ENCODE results near the gene THSD8.
"Not testable (repeated sequence)": the region's sequence is repeated elsewhere in the genome, so short reads cannot be mapped to it uniquely, and the experiment has no call there.

THSD8 gene

DNA sequence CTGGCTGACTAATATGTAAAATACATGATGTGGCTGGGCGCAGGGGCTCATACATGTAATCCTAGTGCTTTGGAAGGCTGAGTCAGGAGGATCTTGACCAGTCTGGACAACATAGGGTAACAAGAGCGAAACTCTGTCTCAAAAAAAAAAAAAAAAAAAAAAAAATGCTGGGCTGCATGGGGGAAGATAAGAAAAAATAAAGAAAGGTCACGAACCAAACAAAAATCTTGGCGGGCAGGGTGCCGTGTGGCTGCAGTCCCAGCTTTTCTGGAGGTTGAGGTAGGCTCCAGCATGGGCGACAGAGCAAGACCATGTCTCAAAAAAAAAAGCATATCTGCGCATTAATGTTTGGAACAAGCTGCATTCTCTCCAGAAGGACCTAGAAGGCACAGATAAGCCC, 13.2 kb downstream of the THSD8 start:
- no peak for DNase-seq (ENCODE audit: low read depth, low spot score)
- TF ChIP-seq YY1 (IDR thresholded peaks at IDR 0.05; ENCODE audit: insufficient read depth, insufficient read length) (no peak), SUZ12 (IDR thresholded peaks at IDR 0.05; ENCODE audit: extremely low read depth, insufficient read depth, insufficient read length) (no peak), ZNF274 (IDR thresholded peaks at IDR 0.05; ENCODE audit: low read depth, low read length) (no peak)
- Histone ChIP-seq H3K9me3 (ENCODE audit: insufficient read depth, low read length) (no peaks in the 10 kb centered on the region), H3K27me3 (ENCODE audit: insufficient read depth, insufficient read length) (no peaks in the 10 kb centered on the region), H3K4me1 (ENCODE audit: insufficient read depth, insufficient read length) (no peaks in the 10 kb centered on the region), H3K36me3 (ENCODE audit: insufficient read depth, insufficient read length, low read length) (peaks cover 65% of the 10 kb centered on the region), H3K4me3 (ENCODE audit: insufficient read length, low read depth) (no peak overlapping the region), H3K9ac (ENCODE audit: insufficient read length, low read depth) (no peak overlapping the region)

DNA sequence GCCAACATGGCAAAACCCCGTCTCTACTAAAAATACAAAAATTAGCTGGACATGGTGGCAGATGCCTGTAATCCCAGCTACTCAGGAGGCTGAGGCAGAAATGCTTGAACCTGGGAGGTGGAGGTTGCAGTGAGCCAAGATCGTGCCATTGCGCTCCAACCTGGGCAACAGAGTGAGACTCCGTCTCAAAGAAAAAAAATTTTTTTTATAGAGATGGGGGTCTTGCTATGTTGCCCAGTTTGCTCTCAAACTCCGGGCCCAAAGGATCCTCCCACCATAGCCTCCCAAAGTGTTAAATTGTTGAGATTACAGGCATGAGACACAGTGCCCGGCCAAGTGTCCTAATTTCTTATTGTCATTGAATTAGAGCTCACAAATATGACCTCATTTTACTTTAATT, 15.3 kb downstream of the THSD8 start:
- not testable (repeated sequence) for H3K27me3 ChIP-seq (ENCODE audit: insufficient read depth, insufficient read length); DNase-seq (ENCODE audit: low read depth, low spot score); H3K9me3 ChIP-seq (ENCODE audit: insufficient read depth, low read length); H3K4me1 ChIP-seq (ENCODE audit: insufficient read depth, insufficient read length); H3K4me3 ChIP-seq (ENCODE audit: insufficient read length, low read depth); H3K9ac ChIP-seq (ENCODE audit: insufficient read length, low read depth)
- H3K36me3 ChIP-seq (ENCODE audit: insufficient read depth, insufficient read length, low read length), result peaks cover 46% of the 10 kb centered on the region

GRCh38 chr19:12817810-12818209, 15.9 kb downstream of the THSD8 start:
- H3K4me3 ChIP-seq (ENCODE audit: insufficient read length, low read depth); H3K27me3 ChIP-seq (ENCODE audit: insufficient read depth, insufficient read length); H3K9ac ChIP-seq (ENCODE audit: insufficient read length, low read depth); H3K4me1 ChIP-seq (ENCODE audit: insufficient read depth, insufficient read length); DNase-seq (ENCODE audit: low read depth, low spot score); H3K9me3 ChIP-seq (ENCODE audit: insufficient read depth, low read length): not testable (repeated sequence)
- peaks cover 40% of the 10 kb centered on the region for H3K36me3 ChIP-seq (ENCODE audit: insufficient read depth, insufficient read length, low read length)

- no peak overlapping the region for H3K4me3 ChIP-seq (ENCODE audit: insufficient read length, low read depth)
- TF ChIP-seq ZNF274 (IDR thresholded peaks at IDR 0.05; ENCODE audit: low read depth, low read length), result no peak
- no peak for TF ChIP-seq SUZ12 (IDR thresholded peaks at IDR 0.05; ENCODE audit: extremely low read depth, insufficient read depth, insufficient read length)
- TF ChIP-seq YY1 (IDR thresholded peaks at IDR 0.05; ENCODE audit: insufficient read depth, insufficient read length), result no peak
- H3K4me1 ChIP-seq (ENCODE audit: insufficient read depth, insufficient read length), result peaks cover 4% of the 10 kb centered on the region
- H3K9me3 ChIP-seq (ENCODE audit: insufficient read depth, low read length), result no peaks in the 10 kb centered on the region
- no peak overlapping the region for H3K9ac ChIP-seq (ENCODE audit: insufficient read length, low read depth)
- no peaks in the 10 kb centered on the region for H3K27me3 ChIP-seq (ENCODE audit: insufficient read depth, insufficient read length)
- DNase-seq (ENCODE audit: low read depth, low spot score), result no peak
- H3K36me3 ChIP-seq (ENCODE audit: insufficient read depth, insufficient read length, low read length), result peaks cover 9% of the 10 kb centered on the region
Observed at GRCh38 chr19:12821761-12822160, 19.9 kb downstream of the THSD8 start.

- TF ChIP-seq SUZ12 (IDR thresholded peaks at IDR 0.05; ENCODE audit: extremely low read depth, insufficient read depth, insufficient read length) (no peak), YY1 (IDR thresholded peaks at IDR 0.05; ENCODE audit: insufficient read depth, insufficient read length) (no peak), ZNF274 (IDR thresholded peaks at IDR 0.05; ENCODE audit: low read depth, low read length) (no peak)
- peak; percentile 79 for DNase-seq (ENCODE audit: low read depth, low spot score)
- H3K9me3 ChIP-seq (ENCODE audit: insufficient read depth, low read length), result no peaks in the 10 kb centered on the region
- H3K9ac ChIP-seq (ENCODE audit: insufficient read length, low read depth), result peak overlapping the region; percentile 80
- no peaks in the 10 kb centered on the region for H3K27me3 ChIP-seq (ENCODE audit: insufficient read depth, insufficient read length)
- no peaks in the 10 kb centered on the region for H3K36me3 ChIP-seq (ENCODE audit: insufficient read depth, insufficient read length, low read length)
- peak overlapping the region; percentile 38 for H3K4me3 ChIP-seq (ENCODE audit: insufficient read length, low read depth)
- H3K4me1 ChIP-seq (ENCODE audit: insufficient read depth, insufficient read length), result peaks cover 4% of the 10 kb centered on the region
Observed at GRCh38 chr19:12825254-12826131, 23.6 kb downstream of the THSD8 start.

DNA sequence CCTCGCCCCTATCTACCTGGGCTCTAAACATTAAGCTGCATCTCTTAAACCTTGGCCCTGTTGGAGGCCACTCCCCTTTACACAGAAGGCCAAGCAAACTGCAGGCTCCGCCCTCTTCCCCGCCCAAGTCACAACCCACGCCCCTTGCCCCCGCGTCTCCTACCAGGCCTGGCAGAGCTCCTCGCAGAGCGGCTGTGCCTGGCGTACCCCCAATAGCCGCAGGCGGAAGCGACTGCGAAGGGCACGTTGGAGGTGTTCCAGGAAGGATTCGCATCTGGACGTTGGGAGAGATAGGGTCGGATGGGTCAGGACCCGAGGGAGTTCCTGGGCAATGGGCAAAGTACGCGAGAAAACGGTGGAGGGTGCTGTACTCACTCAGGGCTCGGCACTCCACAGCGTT, 26.6 kb downstream of the THSD8 start:
- Histone ChIP-seq H3K36me3 (ENCODE audit: insufficient read depth, insufficient read length, low read length) (no peaks in the 10 kb centered on the region), H3K27me3 (ENCODE audit: insufficient read depth, insufficient read length) (no peaks in the 10 kb centered on the region), H3K4me3 (ENCODE audit: insufficient read length, low read depth) (no peak overlapping the region), H3K9ac (ENCODE audit: insufficient read length, low read depth) (no peak overlapping the region), H3K4me1 (ENCODE audit: insufficient read depth, insufficient read length) (peaks cover 6% of the 10 kb centered on the region), H3K9me3 (ENCODE audit: insufficient read depth, low read length) (no peaks in the 10 kb centered on the region)
- TF ChIP-seq SUZ12 (IDR thresholded peaks at IDR 0.05; ENCODE audit: extremely low read depth, insufficient read depth, insufficient read length) (no peak), ZNF274 (IDR thresholded peaks at IDR 0.05; ENCODE audit: low read depth, low read length) (no peak), YY1 (IDR thresholded peaks at IDR 0.05; ENCODE audit: insufficient read depth, insufficient read length) (no peak)
- no peak for DNase-seq (ENCODE audit: low read depth, low spot score)

DNA sequence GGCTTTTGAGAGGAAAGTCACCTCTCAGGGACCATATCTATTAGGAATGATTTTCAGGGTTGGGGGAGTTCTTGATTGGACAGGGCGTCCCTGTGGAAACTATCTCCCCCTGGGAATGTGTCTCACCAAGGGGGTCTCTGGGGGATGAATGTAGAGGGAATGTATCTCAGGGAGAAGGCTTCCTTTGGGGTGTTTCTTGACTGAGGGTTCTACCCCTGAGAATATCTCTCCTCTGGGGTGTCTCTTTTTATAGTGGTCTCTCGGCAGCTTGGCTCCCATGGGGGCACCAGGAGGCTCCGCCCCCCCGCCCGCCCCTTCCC, 31.5 kb downstream of the THSD8 start:
- H3K9me3 ChIP-seq (ENCODE audit: insufficient read depth, low read length), result no peaks in the 10 kb centered on the region
- peak overlapping the region; percentile 6 for H3K4me3 ChIP-seq (ENCODE audit: insufficient read length, low read depth)
- H3K9ac ChIP-seq (ENCODE audit: insufficient read length, low read depth), result no peak overlapping the region
- peaks cover 21% of the 10 kb centered on the region for H3K27me3 ChIP-seq (ENCODE audit: insufficient read depth, insufficient read length)
- H3K4me1 ChIP-seq (ENCODE audit: insufficient read depth, insufficient read length), result peaks cover 5% of the 10 kb centered on the region
- no peaks in the 10 kb centered on the region for H3K36me3 ChIP-seq (ENCODE audit: insufficient read depth, insufficient read length, low read length)
- TF ChIP-seq YY1 (IDR thresholded peaks at IDR 0.05; ENCODE audit: insufficient read depth, insufficient read length) (no peak), ZNF274 (IDR thresholded peaks at IDR 0.05; ENCODE audit: low read depth, low read length) (no peak), SUZ12 (IDR thresholded peaks at IDR 0.05; ENCODE audit: extremely low read depth, insufficient read depth, insufficient read length) (no peak)
- no peak for DNase-seq (ENCODE audit: low read depth, low spot score)
